Effector memory CD4-positive, alpha-beta T cell (primary cell): Measurements from ENCODE around the gene OPCML.

Experiments used
- DNase-seq, 3 donors: peaks; one replicate each; pipeline ENCODE4 v3.0.0-alpha.2; 2020
- H3K27ac ChIP-seq: 2 replicates; pipeline ENCODE4 v1.7.0; 2013; ENCODE audit warnings: mild to moderate bottlenecking, low read length, moderate library complexity; ENCODE audit not compliant: insufficient read depth, poor library complexity, severe bottlenecking
- H3K27me3 ChIP-seq: replicated peaks from 2 replicates; pipeline ENCODE4 v1.7.0; 2013; ENCODE audit warnings: mild to moderate bottlenecking, low read length; ENCODE audit not compliant: insufficient read depth, control insufficient read depth, poor library complexity, severe bottlenecking
- H3K36me3 ChIP-seq: 2 replicates; pipeline ENCODE4 v1.7.0; 2013; ENCODE audit warnings: mild to moderate bottlenecking, low read length, moderate library complexity; ENCODE audit not compliant: control insufficient read depth, insufficient read depth
- H3K4me1 ChIP-seq: 2 replicates; pipeline ENCODE4 v1.7.0; 2013; ENCODE audit warnings: low read length, mild to moderate bottlenecking; ENCODE audit not compliant: control insufficient read depth, insufficient read depth, poor library complexity, severe bottlenecking
- H3K4me3 ChIP-seq: 2 replicates; pipeline ENCODE4 v1.7.0; 2013; ENCODE audit warnings: low read length, low read depth, mild to moderate bottlenecking; ENCODE audit not compliant: insufficient read depth, poor library complexity, severe bottlenecking
- H3K9me3 ChIP-seq: 2 replicates; pipeline ENCODE4 v1.7.0; 2013; ENCODE audit warnings: mild to moderate bottlenecking, low read length, moderate library complexity; ENCODE audit not compliant: control insufficient read depth

The OPCML gene

DNA sequence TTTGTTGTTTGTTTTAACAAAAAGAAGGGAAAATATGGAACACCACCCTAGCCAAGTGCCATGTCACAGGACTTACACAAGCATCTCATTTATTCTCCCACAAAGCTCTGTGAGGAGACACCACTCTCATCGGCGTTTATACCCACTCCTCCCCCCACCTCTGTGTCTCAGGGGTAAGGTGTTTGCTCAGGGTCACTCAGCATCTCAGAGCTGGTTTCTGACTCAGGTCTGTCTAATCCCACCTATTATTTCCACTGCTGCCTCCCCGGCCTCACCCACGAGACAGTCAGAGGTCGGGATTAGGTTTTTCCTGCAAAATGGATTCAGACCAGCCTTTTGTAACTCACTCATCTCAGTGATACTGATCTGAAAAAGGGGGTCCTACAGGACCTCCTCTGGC, 786.0 kb downstream of the OPCML start:
- H3K36me3 ChIP-seq, result no peaks in the 10 kb centered on the region
- no peak overlapping the region for H3K4me3 ChIP-seq
- H3K9me3 ChIP-seq, result no peaks in the 10 kb centered on the region
- no peak for DNase-seq
- H3K27ac ChIP-seq, result no peak overlapping the region
- H3K4me1 ChIP-seq, result no peaks in the 10 kb centered on the region
- H3K27me3 ChIP-seq, result no peaks in the 10 kb centered on the region

DNA sequence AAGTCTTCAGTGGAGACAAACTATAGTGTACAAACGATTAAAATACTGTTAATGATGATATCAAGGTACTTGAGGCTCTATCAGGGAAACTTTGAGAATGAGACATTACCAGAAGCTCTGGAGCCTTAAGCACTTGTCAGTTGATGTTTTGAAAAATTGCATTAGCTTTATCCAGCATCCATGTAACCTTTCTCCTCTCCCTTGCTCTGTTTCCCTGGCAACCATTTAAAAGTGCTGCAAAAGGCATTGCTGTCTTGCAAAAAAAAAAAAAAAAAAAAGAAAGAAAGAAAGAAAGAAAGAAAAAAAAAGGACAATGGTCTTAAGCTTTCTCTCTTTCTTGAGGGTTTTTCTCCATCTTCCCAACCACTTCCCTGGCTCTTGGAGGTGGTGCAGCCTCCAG, 787.0 kb downstream of the OPCML start:
- H3K27ac ChIP-seq, result no peak overlapping the region
- no peak for DNase-seq
- no peaks in the 10 kb centered on the region for H3K9me3 ChIP-seq
- H3K4me1 ChIP-seq, result no peaks in the 10 kb centered on the region
- H3K27me3 ChIP-seq, result no peaks in the 10 kb centered on the region
- H3K4me3 ChIP-seq, result no peak overlapping the region
- no peaks in the 10 kb centered on the region for H3K36me3 ChIP-seq

DNA sequence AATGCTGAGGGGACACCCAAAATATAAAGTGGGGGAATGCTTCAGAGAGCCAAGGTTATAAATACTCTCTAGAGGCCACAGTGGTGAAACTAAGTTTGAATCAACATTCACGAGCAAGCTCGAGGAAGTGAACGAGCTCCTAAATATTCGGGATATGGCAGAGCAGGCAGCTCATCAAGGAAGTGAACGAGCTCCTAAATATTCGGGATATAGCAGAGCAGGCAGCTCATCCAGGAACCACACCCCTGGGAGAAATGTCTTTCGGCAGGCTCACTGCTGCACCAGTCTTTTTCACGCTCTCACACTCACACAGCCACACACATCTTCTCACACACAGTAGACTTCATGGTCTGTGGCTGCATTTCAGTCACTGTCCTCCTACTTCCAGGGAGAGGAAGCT, 787.5 kb downstream of the OPCML start:
- Histone ChIP-seq H3K27ac (no peak overlapping the region), H3K9me3 (no peaks in the 10 kb centered on the region), H3K27me3 (no peaks in the 10 kb centered on the region), H3K4me3 (no peak overlapping the region), H3K36me3 (no peaks in the 10 kb centered on the region), H3K4me1 (no peaks in the 10 kb centered on the region)
- no peak for DNase-seq

DNA sequence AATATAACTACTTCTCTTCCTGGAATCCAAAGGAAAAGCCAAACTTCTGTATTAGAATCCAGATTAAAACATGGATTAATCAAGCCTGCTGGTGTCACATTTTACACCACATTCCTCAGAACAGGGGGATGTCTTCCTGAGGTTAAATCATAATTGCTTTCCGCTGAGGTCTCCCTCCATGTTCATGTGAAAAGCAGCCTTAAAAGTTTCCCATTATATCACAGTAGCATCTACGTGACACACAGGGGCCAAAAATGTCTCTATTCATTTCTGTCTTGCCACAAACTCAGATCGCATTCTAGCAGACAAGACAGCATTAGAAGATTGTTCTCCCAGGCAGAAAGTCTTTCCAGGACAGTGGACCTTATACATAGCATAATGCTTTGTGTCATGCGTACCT, 788.7 kb downstream of the OPCML start:
- DNase-seq, result no peak
- Histone ChIP-seq H3K36me3 (no peaks in the 10 kb centered on the region), H3K4me1 (no peaks in the 10 kb centered on the region), H3K27me3 (no peaks in the 10 kb centered on the region), H3K4me3 (no peak overlapping the region), H3K9me3 (no peaks in the 10 kb centered on the region), H3K27ac (no peak overlapping the region)

DNA sequence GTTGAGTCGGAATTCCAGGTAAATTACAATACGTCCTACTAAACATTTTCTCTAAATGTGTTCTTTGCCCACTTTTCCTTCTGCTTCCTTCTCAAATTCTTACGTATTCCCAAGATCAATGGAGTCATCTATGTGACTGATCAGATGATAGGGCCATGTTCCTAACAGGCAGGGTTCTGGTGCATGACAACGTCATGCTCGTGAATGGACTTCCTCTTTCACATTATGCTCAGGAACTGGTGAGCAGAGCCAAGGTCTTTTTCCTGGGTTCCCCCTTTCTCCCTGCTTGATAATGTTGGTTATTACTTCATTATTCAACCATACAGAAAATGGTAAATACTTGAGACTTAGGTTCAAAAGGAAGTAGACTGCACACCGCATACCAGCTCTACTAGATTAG, 789.4 kb downstream of the OPCML start:
- no peak overlapping the region for H3K27ac ChIP-seq
- H3K27me3 ChIP-seq, result no peaks in the 10 kb centered on the region
- no peak for DNase-seq
- H3K4me3 ChIP-seq, result no peak overlapping the region
- H3K4me1 ChIP-seq, result no peaks in the 10 kb centered on the region
- H3K9me3 ChIP-seq, result no peaks in the 10 kb centered on the region
- H3K36me3 ChIP-seq, result no peaks in the 10 kb centered on the region

DNA sequence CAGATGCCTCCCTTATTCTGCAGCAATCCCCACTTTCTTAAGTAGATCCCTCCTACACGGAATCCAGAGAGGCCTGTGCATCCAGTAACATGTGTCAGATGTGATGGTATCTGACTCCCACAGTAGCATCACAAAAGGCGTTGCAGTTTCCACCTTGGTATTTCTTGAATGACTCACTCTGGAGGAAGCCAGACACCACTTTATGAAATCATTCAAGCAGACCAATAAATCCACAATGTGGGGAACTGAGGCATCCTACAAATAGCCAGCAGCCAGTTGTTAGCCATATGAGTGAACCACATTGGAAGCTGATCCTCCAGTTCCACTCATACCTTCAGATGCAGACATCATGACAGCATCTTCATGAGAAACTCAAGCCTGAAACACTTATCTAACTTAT, 798.1 kb downstream of the OPCML start:
- no peak for DNase-seq

DNA sequence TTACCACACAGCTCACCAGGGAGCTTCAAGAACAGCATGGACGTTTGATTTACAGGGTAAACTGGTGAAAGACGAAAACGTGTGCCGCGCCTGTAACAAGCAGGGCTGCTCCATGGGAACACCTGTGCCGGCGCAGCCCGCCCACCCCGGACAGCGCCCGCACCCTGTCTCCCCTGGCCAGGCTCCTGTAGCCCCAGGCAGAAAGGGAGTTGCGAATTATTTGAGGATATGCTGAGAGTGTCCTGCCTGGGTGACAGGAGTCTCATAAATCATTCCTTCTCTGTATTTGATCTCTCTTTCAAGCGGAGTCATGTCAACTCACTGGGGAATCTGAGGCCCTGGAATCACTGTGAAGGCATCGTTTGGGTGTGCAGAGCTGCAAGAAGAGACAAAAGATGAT, 804.3 kb downstream of the OPCML start:
- no peak for DNase-seq
- Histone ChIP-seq H3K27ac (no peak overlapping the region), H3K9me3 (no peaks in the 10 kb centered on the region), H3K4me3 (no peak overlapping the region), H3K4me1 (no peaks in the 10 kb centered on the region), H3K27me3 (no peaks in the 10 kb centered on the region), H3K36me3 (no peaks in the 10 kb centered on the region)

More for the DNA sequence above, 798.1 kb downstream of the OPCML start:
- H3K4me3 ChIP-seq, result no peak overlapping the region
- H3K4me1 ChIP-seq, result no peaks in the 10 kb centered on the region
- H3K27ac ChIP-seq, result no peak overlapping the region
- H3K9me3 ChIP-seq, result no peaks in the 10 kb centered on the region
- H3K36me3 ChIP-seq, result no peaks in the 10 kb centered on the region
- no peaks in the 10 kb centered on the region for H3K27me3 ChIP-seq

DNA sequence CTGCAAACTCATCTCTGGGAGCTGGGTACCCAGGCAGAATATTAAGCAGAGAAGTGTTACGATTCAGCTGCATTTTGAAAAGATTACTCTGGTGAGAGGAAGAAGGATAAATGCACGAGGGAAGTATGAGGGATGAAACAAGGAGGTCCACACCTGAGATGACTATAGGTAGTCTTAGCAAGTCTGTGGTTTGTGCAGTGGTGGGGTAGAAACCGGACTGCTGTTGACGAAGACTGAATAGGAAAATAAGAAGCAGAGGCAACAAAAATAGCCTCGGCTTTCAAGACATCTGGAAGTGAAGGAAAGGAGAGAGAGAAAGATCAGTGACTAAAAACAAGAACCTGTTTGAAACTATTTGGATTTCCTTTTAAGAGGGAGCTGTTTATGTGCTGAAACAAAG, 810.8 kb downstream of the OPCML start:
- H3K27ac ChIP-seq, result no peak overlapping the region
- H3K27me3 ChIP-seq, result no peaks in the 10 kb centered on the region
- H3K9me3 ChIP-seq, result no peaks in the 10 kb centered on the region
- H3K4me1 ChIP-seq, result peaks cover 7% of the 10 kb centered on the region
- no peak for DNase-seq
- no peak overlapping the region for H3K4me3 ChIP-seq
- H3K36me3 ChIP-seq, result no peaks in the 10 kb centered on the region

DNA sequence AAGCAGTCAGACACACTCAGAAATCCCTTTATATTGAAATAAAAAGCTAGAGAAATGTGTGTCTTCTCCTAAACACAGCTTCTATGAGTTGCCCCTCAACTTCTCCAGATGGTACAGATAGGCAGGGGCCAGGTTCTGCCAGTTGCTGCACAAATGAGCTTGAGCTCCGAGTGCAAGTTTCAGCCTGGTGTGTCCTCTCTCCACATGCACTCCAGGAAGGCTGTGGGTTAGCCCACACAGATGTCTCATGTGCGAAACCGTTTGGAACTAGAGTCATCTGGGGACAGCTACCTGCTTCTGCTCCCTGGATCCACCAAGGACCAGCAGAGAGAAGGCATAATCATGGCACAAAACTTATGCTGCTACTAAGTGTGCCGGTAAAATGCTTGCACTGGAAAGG, 812.6 kb downstream of the OPCML start:
- H3K27ac ChIP-seq, result no peak overlapping the region
- H3K4me1 ChIP-seq, result peaks cover 7% of the 10 kb centered on the region
- no peaks in the 10 kb centered on the region for H3K27me3 ChIP-seq
- H3K4me3 ChIP-seq, result peak overlapping the region; percentile 26
- DNase-seq, result no peak
- no peaks in the 10 kb centered on the region for H3K9me3 ChIP-seq
- no peaks in the 10 kb centered on the region for H3K36me3 ChIP-seq

DNA sequence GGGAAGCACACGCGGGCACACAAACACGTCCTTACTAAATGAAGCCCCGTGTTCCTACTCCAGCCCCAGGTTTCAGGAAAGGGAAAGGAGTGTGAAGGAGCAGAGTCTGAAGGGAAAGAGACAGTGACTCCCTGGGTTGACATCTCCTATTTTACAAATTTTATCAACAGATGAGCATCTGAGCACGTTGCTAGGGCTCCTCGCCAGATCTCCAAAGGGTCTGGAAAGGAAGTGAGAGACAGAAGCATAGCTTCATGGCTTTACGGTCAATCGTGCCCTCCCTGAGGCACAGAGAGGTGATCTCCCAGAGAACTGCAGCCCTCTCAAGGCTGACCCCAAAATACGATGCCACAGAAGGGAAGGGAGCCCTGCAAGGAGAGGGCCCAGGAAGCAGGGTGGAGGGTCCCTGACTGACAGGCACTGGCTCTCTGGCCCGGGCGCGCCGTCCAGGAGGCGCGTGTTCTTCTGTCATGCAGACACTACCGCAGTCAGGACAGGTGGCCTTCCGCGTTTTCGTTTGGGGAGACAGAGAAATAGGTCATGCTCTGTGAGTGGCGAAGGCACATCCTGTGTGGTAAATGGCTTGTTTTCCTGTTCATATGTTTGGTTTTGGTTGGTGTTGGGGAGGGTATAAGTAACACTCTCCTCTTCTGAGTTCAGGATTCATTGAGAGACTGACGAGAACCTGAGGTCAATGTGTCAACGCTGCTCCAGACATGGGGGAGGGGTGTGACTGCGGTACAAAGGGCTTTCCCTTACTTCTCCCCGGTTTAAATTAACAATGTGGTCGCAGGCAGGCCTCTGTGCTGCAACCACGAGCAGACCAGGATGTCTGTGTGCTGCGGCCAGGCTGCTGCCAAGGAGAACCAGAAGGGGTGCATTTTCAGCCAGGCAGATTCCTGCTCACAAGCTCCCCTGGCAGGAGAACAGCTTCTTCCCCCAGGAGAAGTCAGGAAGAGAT, 813.3 kb downstream of the OPCML start:
- peak overlapping the region; percentile 26 for H3K4me3 ChIP-seq
- H3K36me3 ChIP-seq, result no peaks in the 10 kb centered on the region
- peaks cover 7% of the 10 kb centered on the region for H3K4me1 ChIP-seq
- no peak overlapping the region for H3K27ac ChIP-seq
- H3K27me3 ChIP-seq, result no peaks in the 10 kb centered on the region
- H3K9me3 ChIP-seq, result no peaks in the 10 kb centered on the region
- DNase-seq, result peak; percentile 48 to 63 (median 52)
